ENCODE measurements around the gene CD300C. TPM values are rescaled to one million over a fixed set of nuclear protein-coding genes. Genes with fewer than 3 reads are reported as not detected.
"Not testable (repeated sequence)": the region's sequence is repeated elsewhere in the genome, so short reads cannot be mapped to it uniquely, and the experiment has no call there.

CD300C gene
- total RNA-seq, 1 donor from 2014 or later: 13.9 TPM

DNA sequence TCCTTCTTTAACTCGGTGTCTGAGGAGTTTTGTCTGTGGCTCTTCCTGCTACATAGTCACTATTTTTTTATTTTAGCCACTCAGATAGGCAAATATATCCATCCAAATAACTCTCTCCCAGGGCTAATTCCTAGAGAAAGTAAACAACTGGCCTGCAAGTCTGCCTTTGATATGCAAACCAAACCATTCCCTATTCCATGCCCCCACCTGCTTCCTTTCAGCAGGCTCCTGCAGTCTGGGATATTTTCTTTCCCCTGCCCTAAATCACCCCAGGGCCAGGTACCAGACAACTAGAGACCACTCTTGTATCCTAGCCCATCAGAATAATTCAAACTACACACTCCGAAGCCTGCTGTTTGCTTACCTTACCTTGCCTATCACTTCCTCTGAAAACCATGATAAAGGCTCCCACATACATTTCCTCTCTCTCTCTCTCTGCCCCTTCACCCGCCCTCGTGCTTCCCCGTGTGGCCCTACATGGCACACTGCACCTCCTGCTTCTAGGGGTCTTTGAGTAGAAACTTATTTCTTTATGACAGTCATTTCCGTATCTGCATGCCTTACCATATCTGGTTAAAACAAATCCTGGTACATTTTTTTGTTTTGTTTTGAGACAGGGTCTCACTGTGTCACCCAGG is 13.1 kb upstream of the CD300C start:
- TF ChIP-seq, protein P1, sequence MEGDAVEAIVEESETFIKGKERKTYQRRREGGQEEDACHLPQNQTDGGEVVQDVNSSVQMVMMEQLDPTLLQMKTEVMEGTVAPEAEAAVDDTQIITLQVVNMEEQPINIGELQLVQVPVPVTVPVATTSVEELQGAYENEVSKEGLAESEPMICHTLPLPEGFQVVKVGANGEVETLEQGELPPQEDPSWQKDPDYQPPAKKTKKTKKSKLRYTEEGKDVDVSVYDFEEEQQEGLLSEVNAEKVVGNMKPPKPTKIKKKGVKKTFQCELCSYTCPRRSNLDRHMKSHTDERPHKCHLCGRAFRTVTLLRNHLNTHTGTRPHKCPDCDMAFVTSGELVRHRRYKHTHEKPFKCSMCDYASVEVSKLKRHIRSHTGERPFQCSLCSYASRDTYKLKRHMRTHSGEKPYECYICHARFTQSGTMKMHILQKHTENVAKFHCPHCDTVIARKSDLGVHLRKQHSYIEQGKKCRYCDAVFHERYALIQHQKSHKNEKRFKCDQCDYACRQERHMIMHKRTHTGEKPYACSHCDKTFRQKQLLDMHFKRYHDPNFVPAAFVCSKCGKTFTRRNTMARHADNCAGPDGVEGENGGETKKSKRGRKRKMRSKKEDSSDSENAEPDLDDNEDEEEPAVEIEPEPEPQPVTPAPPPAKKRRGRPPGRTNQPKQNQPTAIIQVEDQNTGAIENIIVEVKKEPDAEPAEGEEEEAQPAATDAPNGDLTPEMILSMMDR (IDR thresholded peaks at IDR 0.05): no peak
- ATAC-seq (no peak), DNase-seq (no peak)
- Histone ChIP-seq H3K27ac (no peak overlapping the region), H3K4me3 (no peak overlapping the region), H3K27me3 (ENCODE audit: low read depth) (no peaks in the 10 kb centered on the region), H3K9me3 (no peaks in the 10 kb centered on the region), H3K36me3 (no peaks in the 10 kb centered on the region), H3K4me1 (no peaks in the 10 kb centered on the region)
- intact Hi-C loops (cut with DNase I): no loop called here

DNA sequence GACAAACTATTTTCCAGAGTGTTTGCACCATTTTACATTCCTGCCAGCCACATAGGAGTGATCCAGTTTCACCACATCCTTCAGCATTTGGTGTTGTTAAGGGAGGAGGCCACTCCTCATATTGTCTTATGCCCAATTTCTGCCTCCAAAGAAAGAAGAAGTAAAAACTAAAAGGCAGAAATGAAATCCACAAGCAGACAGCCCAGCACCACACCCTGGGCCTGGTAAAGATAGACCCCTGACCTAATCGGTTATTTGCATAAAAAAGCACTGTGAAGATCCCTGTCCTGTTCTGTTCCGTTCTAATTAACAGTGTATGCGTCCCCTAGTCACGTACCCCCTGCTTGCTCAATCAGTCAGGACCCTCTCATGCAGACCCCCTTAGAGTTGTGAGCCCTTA is 12.5 kb upstream of the CD300C start:
- H3K4me3 ChIP-seq; H3K36me3 ChIP-seq; H3K27me3 ChIP-seq (ENCODE audit: low read depth); intact Hi-C loops (cut with DNase I); H3K27ac ChIP-seq; ATAC-seq; DNase-seq; H3K9me3 ChIP-seq; H3K4me1 ChIP-seq: not testable (repeated sequence)

DNA sequence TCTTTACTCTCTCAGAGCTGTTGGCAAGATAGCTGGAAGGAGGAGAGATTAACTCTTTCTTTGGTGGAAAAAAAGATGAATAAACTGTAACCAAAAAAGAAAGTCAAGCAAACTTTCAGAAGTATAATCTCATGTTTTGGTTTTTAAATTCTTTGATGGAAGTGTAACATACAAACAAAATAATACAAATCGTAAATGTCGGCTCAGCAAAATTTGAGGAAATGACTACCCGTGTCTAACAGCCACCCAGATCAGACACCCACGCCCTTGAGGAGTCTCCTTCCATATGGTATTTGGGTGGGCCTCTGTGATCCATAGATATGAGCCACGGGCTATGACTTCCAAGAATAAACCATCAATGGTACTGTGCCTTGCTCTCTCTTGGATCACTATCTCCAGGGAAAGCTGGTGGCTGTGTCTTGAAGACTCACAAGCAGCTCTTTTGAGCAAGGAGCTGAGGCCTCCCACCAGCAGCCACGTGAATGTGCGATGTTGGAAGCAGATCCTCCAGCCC is 9.6 kb upstream of the CD300C start:
- H3K4me1 ChIP-seq: no peaks in the 10 kb centered on the region
- no peaks in the 10 kb centered on the region for H3K27me3 ChIP-seq (ENCODE audit: low read depth)
- H3K4me3 ChIP-seq: no peak overlapping the region
- ATAC-seq (no peak), DNase-seq (no peak)
- H3K9me3 ChIP-seq: no peaks in the 10 kb centered on the region
- H3K27ac ChIP-seq: no peak overlapping the region
- TF ChIP-seq, protein P1 (IDR thresholded peaks at IDR 0.05): no peak
- H3K36me3 ChIP-seq: no peaks in the 10 kb centered on the region
- intact Hi-C loops (cut with DNase I): no loop called here

DNA sequence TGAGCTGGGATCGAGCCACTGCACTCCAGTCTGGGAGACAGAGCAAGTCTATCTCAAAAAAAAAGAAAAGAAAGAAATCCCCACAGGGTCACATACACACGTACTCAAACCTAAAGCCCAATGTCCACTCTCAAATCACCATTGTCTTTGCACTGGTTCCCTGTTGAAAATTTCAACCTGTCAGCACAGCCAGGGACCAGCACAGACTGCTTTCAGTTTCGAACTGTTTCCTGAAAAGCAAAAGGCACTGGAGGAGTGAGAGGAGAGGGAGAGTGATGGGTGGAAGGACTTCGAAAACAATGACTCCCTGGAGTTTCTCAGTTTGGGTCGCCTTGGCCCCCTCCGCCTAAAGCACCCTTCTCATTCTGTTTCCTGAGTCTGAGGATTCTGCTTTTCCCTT is 9.0 kb upstream of the CD300C start:
- no peaks in the 10 kb centered on the region for H3K4me1 ChIP-seq
- TF ChIP-seq, protein P1 (IDR thresholded peaks at IDR 0.05): no peak
- no peaks in the 10 kb centered on the region for H3K9me3 ChIP-seq
- DNase-seq: no peak
- H3K27me3 ChIP-seq (ENCODE audit: low read depth): no peaks in the 10 kb centered on the region
- no peaks in the 10 kb centered on the region for H3K36me3 ChIP-seq
- intact Hi-C loops (cut with DNase I): no loop called here
- H3K4me3 ChIP-seq: no peak overlapping the region
- ATAC-seq: no peak
- no peak overlapping the region for H3K27ac ChIP-seq

DNA sequence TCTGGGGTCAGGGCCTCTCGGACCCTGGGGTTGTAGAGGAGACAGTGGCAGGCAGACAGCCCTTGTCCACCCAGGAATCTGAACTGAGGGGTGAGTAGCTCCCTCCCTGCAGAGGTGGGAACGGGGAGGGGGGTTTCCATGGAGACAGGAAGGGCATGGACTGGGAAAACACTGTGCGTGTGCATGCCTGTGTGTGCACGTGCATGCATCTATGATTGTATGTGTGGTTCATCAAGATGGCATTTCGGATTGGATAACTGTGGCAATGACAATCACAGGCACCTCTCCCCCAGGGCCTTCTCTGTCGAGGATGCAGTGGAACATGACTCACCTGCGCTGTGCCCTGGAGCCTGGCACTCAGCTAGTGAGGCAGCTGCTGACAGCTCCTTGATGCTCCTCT is 6.1 kb upstream of the CD300C start:
- no peak overlapping the region for H3K27ac ChIP-seq
- no peaks in the 10 kb centered on the region for H3K9me3 ChIP-seq
- ATAC-seq (no peak), DNase-seq (no peak)
- H3K4me3 ChIP-seq: no peak overlapping the region
- H3K36me3 ChIP-seq: no peaks in the 10 kb centered on the region
- H3K4me1 ChIP-seq: no peaks in the 10 kb centered on the region
- intact Hi-C loops (cut with DNase I): no loop called here
- TF ChIP-seq, protein P1 (IDR thresholded peaks at IDR 0.05): no peak
- peaks cover 7% of the 10 kb centered on the region for H3K27me3 ChIP-seq (ENCODE audit: low read depth)

DNA sequence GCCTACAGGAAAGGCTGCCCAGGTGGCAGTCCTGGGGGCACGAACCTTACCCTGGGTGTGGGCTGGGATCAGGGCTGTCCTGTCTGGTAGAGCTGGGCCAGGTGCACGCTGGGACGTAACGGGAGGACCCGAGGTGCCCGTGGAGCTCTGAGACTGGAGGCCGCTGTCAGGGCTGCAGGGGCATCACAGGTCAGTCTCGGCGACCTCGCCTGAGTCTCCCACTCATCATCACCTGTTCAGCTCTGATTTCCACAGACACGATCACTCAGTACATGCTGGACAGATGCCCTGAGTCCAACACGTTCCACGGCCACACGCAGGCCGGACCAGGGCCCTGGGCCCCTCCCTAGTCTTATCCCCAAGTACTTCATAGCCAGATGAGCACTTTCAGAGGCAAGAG is 4.7 kb upstream of the CD300C start:
- Histone ChIP-seq H3K4me3 (no peak overlapping the region), H3K9me3 (no peaks in the 10 kb centered on the region), H3K27ac (no peak overlapping the region), H3K27me3 (ENCODE audit: low read depth) (peaks cover 7% of the 10 kb centered on the region), H3K4me1 (no peaks in the 10 kb centered on the region), H3K36me3 (no peaks in the 10 kb centered on the region)
- DNase-seq (no peak), ATAC-seq (no peak)
- intact Hi-C loops (cut with DNase I): no loop called here
- TF ChIP-seq, protein P1 (IDR thresholded peaks at IDR 0.05): no peak
